ENCODE measurements around the gene COPS8.
A peak's percentile ranks its signal among the peaks of the same experiment; 100 is the strongest.

The COPS8 gene

DNA sequence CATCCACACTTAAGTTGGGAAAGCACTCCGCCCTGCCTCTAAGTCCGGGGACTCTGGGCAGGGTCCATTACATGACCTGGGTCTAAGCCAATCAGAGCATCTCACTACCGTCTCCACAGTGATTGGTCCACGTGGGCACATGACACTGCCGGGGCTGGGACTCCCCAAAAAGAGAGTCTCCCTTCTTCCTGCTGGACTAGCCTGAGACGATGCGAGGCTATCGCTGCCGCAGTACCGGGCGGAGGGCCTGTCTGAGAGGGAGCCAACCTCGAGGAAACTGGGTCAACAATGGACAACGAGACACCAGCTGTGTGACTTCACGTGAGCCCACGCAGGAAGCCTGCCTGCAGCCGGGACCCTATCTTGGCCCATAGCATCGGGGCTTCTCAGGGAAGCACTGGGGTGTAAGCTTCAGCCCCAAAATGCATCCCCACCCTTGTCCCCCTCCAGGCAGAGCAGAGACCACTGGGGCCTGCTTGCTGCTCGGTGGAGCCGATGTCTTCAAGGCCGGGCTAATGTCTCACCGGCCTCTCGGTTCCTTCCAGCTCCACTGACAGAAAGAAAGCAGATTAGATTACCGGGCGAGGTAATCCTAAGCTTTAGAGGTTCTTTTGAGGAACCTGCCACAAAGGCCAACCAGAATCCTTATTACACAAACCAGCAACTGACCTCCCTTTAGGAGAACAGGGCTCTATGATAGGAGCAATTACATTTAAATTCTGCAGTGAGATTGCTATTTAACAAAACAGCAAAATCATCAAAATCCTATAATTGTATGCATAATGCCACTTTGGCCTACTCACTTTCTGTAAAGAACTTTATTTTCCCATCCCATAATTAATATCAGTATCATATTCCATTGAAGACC, 21.3 kb upstream of the COPS8 start:
- TF ChIP-seq, protein P1, sequence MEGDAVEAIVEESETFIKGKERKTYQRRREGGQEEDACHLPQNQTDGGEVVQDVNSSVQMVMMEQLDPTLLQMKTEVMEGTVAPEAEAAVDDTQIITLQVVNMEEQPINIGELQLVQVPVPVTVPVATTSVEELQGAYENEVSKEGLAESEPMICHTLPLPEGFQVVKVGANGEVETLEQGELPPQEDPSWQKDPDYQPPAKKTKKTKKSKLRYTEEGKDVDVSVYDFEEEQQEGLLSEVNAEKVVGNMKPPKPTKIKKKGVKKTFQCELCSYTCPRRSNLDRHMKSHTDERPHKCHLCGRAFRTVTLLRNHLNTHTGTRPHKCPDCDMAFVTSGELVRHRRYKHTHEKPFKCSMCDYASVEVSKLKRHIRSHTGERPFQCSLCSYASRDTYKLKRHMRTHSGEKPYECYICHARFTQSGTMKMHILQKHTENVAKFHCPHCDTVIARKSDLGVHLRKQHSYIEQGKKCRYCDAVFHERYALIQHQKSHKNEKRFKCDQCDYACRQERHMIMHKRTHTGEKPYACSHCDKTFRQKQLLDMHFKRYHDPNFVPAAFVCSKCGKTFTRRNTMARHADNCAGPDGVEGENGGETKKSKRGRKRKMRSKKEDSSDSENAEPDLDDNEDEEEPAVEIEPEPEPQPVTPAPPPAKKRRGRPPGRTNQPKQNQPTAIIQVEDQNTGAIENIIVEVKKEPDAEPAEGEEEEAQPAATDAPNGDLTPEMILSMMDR (conservative IDR thresholded peaks at IDR 0.05; ENCODE audit: low read depth, low read length) = no peak
- DNase-seq (ENCODE audit: low read depth) = no peak
- no peak overlapping the region for H3K4me3 ChIP-seq (ENCODE audit: low read length)

DNA sequence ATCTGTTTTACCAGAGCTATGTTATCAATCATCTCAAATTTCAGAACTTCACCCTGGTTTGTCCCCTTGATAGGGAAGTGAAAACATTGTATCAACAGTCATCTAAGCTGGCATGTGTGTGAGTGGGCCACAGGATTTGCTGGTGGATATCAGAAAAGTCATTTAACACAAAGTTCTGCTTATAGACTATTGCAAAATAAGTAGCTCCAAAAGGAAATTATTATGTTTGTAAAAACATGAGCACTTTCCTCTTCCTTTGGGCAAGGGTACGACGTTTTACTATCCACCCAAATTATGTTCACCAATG, 20.7 kb upstream of the COPS8 start:
- no peak overlapping the region for H3K4me3 ChIP-seq (ENCODE audit: low read length)
- no peak for DNase-seq (ENCODE audit: low read depth)
- TF ChIP-seq, protein P1 (conservative IDR thresholded peaks at IDR 0.05; ENCODE audit: low read depth, low read length) = no peak

DNA sequence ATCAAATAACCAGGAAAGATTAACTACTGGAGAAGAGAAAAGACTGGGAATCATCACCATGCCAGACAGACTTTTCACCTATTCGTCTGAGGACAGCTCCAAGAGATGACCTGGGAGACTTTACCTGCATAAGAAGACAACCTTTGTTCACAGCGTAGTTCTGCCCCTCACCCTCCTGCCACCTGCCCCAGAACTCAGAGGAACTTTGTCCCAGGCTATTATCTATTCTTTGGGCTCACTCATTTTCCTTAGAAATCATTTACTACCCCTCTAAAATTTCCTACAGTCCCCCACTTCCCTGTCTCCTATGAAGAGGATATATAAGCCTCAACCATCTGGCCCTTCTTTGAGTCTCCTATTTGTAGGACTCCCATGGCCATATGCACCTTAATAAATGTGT, 19.3 kb upstream of the COPS8 start:
- DNase-seq (ENCODE audit: low read depth) = no peak
- TF ChIP-seq, protein P1 (conservative IDR thresholded peaks at IDR 0.05; ENCODE audit: low read depth, low read length) = no peak

DNA sequence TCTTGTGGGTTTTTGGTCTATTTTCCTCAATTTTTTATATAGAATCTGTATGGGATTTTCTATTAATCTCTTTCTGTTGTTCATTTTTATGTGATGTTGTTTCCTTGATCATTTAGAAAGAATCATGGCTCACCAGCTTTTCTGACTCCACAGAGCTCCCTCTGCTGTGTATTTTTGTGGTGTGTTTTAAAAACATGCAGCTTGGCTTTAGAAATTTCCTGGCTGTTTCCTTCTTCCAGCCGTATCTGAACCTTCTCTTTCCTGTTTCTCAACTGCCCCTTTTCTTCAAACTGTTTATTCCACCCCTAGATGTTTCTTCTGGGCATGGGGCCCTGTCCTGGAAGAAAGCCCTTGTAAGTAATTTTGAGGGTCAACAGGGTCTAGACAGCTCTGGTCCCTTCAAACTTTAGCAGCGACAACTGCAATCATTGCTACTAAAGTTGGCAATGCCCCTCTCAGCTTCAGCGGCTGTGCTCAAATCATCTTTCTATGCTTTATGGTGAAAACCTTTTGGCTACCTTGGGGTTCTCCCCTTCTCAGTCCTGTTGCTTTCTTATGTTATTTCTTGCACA, 17.6 kb upstream of the COPS8 start:
- H3K4me3 ChIP-seq (ENCODE audit: low read length) = no peak overlapping the region
- DNase-seq (ENCODE audit: low read depth) = no peak
- TF ChIP-seq, protein P1 (conservative IDR thresholded peaks at IDR 0.05; ENCODE audit: low read depth, low read length) = peak; percentile 18

More for the DNA sequence above, 19.3 kb upstream of the COPS8 start:
- no peak overlapping the region for H3K4me3 ChIP-seq (ENCODE audit: low read length)

DNA sequence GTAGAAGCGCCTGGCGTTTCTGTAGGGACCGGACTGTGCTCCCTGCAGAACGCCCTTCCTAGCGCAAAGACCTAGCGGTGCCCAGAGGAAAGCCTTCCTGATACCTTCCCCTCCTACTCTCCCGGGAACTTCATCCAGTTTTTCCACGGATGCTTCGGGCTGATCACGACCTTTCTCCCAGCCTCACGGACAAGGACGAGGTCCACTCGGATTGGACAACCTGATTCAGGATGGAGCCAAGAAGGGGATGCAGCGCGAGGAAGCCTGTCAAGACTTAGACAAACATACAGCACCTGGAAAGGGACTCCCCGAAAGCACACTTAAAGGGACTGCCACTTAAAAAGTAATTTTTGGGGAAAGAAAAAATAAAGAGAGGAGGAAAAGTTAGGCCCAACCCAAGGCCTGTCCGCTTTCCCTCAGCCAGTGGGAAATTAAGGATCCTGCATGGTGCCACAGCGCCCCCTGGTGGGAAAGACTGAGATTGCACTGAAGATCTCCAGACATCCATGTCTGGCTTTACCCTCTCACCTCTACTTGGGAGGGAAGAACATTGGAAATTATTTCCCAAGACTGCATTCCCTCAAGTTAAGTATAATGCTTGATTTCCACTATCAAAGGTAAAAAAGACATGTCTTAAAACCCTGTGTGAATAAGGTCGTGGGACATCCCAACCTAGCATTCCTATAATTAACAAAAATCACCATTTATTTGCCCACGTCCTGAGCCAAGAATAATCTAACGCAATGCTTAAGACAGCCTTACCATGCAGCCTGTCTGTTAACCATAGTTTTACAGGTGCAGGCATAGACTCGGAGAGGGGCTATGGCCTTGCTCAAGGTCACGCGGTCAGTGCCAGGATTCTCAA, 13.4 kb upstream of the COPS8 start:
- H3K4me3 ChIP-seq (ENCODE audit: low read length) = no peak overlapping the region
- TF ChIP-seq, protein P1 (conservative IDR thresholded peaks at IDR 0.05; ENCODE audit: low read depth, low read length) = peak; percentile 97
- DNase-seq (ENCODE audit: low read depth) = no peak

DNA sequence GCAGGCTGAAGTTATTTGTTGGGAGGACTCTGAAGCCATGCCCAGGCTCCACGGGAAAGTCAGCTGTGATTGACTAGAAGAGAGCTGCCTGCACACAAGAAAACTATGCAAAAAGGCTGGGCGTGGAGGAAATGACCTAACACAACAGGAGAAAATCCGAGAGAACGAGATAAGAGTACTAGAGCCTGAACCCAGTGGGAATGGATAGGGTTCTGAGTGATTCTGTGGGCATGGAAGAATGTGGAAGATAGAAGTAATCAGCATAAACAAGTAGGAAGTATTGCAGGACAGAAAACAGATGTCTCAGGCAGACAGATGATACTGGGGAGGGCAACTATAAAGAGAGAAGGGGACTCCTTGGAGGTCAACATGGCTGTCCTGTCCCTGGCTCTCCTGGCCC, 12.1 kb upstream of the COPS8 start:
- no peak for DNase-seq (ENCODE audit: low read depth)
- TF ChIP-seq, protein P1 (conservative IDR thresholded peaks at IDR 0.05; ENCODE audit: low read depth, low read length) = no peak
- no peak overlapping the region for H3K4me3 ChIP-seq (ENCODE audit: low read length)

All from retinal pigment epithelial cell (primary cell).